GM13977 (cell line): Measurements from ENCODE around the gene BRSK1.

Source experiments
- DNase-seq: peaks from one replicate; pipeline ENCODE4 v3.0.0; 2012; ENCODE audit warnings: low spot score
- CTCF ChIP-seq: IDR thresholded peaks from 2 replicates; pipeline ENCODE4 v1.5.1; 2012; ENCODE audit warnings: mild to moderate bottlenecking, control low read depth; ENCODE audit not compliant: insufficient read depth; ENCODE audit errors: extremely low read depth, missing control alignments
- in situ Hi-C: fragments of 300-500 bp; cut with MboI; formaldehyde crosslinking; loops from one replicate; pipeline ENCODE4 v1.12.0; 2022; ENCODE audit warnings: low sequenced_read_pairs, low pct_unique_long_range_greater_than_20kb, mixed read lengths, inconsistent platforms; ENCODE audit not compliant: unreplicated experiment

BRSK1 gene

GRCh38 chr19:55248704-55249103 is 35.1 kb upstream of the BRSK1 start:
- no peak for TF ChIP-seq CTCF
- DNase-seq: no peak
- in situ Hi-C loops: no loop called here

GRCh38 chr19:55249841-55250240 is 34.0 kb upstream of the BRSK1 start:
- no peak for TF ChIP-seq CTCF
- in situ Hi-C loops: no loop called here
- DNase-seq: no peak

- TF ChIP-seq CTCF: no peak
- in situ Hi-C loops: no loop called here
- DNase-seq: no peak
These were observed 33.3 kb upstream of the BRSK1 start for GRCh38 chr19:55250262-55251036.

- in situ Hi-C loops: no loop called here
- no peak for DNase-seq
These were observed 32.3 kb upstream of the BRSK1 start for GRCh38 chr19:55251341-55252081.

GRCh38 chr19:55252760-55253663 is 30.8 kb upstream of the BRSK1 start:
- DNase-seq: no peak
- in situ Hi-C loops: no loop called here
- no peak for TF ChIP-seq CTCF

More at GRCh38 chr19:55251341-55252081, 32.3 kb upstream of the BRSK1 start:
- TF ChIP-seq CTCF: no peak
